ENCODE results near the gene SNX8.

DNA sequence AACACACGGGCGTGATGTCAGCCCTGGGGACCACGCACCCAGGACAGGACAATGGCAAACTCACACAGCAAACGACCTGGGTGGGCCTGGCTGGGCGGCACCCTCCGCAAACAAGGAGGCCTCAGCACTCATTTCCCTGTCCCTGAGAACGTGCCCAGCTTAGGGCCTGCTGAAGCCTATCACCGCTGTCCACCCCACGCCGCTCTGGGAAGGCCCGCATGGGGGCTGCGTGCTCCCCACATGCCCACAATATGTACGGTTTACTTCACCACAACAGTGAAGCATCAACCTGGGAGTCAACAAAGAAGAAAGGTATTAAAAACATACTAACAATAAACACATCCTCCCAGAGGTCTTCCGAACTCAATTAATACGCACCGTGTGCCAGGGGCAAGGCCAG, 93.7 kb downstream of the SNX8 start:
- TF ChIP-seq, protein P1, sequence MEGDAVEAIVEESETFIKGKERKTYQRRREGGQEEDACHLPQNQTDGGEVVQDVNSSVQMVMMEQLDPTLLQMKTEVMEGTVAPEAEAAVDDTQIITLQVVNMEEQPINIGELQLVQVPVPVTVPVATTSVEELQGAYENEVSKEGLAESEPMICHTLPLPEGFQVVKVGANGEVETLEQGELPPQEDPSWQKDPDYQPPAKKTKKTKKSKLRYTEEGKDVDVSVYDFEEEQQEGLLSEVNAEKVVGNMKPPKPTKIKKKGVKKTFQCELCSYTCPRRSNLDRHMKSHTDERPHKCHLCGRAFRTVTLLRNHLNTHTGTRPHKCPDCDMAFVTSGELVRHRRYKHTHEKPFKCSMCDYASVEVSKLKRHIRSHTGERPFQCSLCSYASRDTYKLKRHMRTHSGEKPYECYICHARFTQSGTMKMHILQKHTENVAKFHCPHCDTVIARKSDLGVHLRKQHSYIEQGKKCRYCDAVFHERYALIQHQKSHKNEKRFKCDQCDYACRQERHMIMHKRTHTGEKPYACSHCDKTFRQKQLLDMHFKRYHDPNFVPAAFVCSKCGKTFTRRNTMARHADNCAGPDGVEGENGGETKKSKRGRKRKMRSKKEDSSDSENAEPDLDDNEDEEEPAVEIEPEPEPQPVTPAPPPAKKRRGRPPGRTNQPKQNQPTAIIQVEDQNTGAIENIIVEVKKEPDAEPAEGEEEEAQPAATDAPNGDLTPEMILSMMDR (IDR thresholded peaks at IDR 0.05 in 4 of 5, conservative IDR thresholded peaks at IDR 0.05 in 1 of 5), result no peak
- TF ChIP-seq POLR2A (IDR thresholded peaks at IDR 0.05), result no peak
